Measurements from ENCODE around the gene TSGA10. TPM values are rescaled to one million over a fixed set of nuclear protein-coding genes. Genes with fewer than 3 reads are reported as not detected.

The TSGA10 gene
- polyA plus RNA-seq, 3 donors: 0.32 to 2.2 (median 0.79) TPM

- H3K36me3 ChIP-seq (replicated peaks in 1 of 2; ENCODE audit: control insufficient read depth in 1 of 2, insufficient read depth in 2 of 2, low read length in 2 of 2): peaks cover 3 to 18% of the 10 kb centered on the region in 2 donors
- H3K9me3 ChIP-seq (replicated peaks in 1 of 2; ENCODE audit: control insufficient read depth in 1 of 2, insufficient read depth in 1 of 2, low read length in 2 of 2): no peaks in the 10 kb centered on the region
- no peak overlapping the region for H3K4me3 ChIP-seq (replicated peaks in 1 of 3; ENCODE audit: low read depth in 2 of 3, low read length in 3 of 3)
- H3K4me1 Mint-ChIP-seq: peaks cover 9% of the 10 kb centered on the region
- H3K36me3 Mint-ChIP-seq: peaks cover 14 to 17% of the 10 kb centered on the region in 2 donors
- peak overlapping the region in 1 of 7 donors; percentile 1 for H3K27ac Mint-ChIP-seq
- no peak overlapping the region for H3K4me3 Mint-ChIP-seq
- H3K4me1 ChIP-seq (ENCODE audit: control insufficient read depth in 1 of 2, insufficient read depth in 2 of 2, low read length in 2 of 2): peaks cover 7 to 9% of the 10 kb centered on the region in 2 donors
- H2AFZ ChIP-seq (ENCODE audit: insufficient read depth, low read depth, low read length, poor library complexity, severe bottlenecking): no peak overlapping the region
- H3K9ac ChIP-seq (ENCODE audit: insufficient read depth, low read length, poor library complexity, severe bottlenecking): no peak overlapping the region
- intact Hi-C loops (cut with micrococcal nuclease): no loop called here
- H3K27me3 ChIP-seq (ENCODE audit: control insufficient read depth in 2 of 2, insufficient read depth in 2 of 2, low read length in 2 of 2): no peaks in the 10 kb centered on the region
- H3K27me3 Mint-ChIP-seq (ENCODE audit: low read depth in 3 of 3): peaks cover 0 to 2% (median 0%) of the 10 kb centered on the region in 3 donors
- H3K9me3 Mint-ChIP-seq: peaks cover 19 to 31% (median 22%) of the 10 kb centered on the region in 7 donors
- no peak overlapping the region for H3K4me2 ChIP-seq (replicated peaks; ENCODE audit: extremely low read depth, low read length, poor library complexity, severe bottlenecking)
- WGBS (ENCODE audit: insufficient coverage): 10% methylated on average over 1 of the region's 2 CpGs
- TF ChIP-seq CTCF (IDR thresholded peaks at IDR 0.05): no peak
- no peak overlapping the region for H3K27ac ChIP-seq (ENCODE audit: low read depth in 1 of 2, low read length in 2 of 2)
- DNase-seq: no peak
- H4K20me1 ChIP-seq (ENCODE audit: insufficient read depth, low read length): no peaks in the 10 kb centered on the region
- no peaks in the 10 kb centered on the region for H3K79me2 ChIP-seq (ENCODE audit: insufficient read depth, low read length)
Measured at GRCh38 chr2:99127981-99128380, 26.8 kb downstream of the TSGA10 start.

- Mint-ChIP-seq H3K36me3 (no peaks in the 10 kb centered on the region), H3K27ac (no peak overlapping the region), H3K9me3 (no peaks in the 10 kb centered on the region), H3K4me3 (no peak overlapping the region), H3K4me1 (no peaks in the 10 kb centered on the region), H3K27me3 (ENCODE audit: low read depth in 3 of 3) (no peaks in the 10 kb centered on the region)
- Histone ChIP-seq H2AFZ (ENCODE audit: insufficient read depth, low read depth, low read length, poor library complexity, severe bottlenecking) (no peak overlapping the region), H3K4me2 (replicated peaks; ENCODE audit: extremely low read depth, low read length, poor library complexity, severe bottlenecking) (no peak overlapping the region), H3K9me3 (replicated peaks in 1 of 2; ENCODE audit: control insufficient read depth in 1 of 2, insufficient read depth in 1 of 2, low read length in 2 of 2) (no peaks in the 10 kb centered on the region), H3K79me2 (ENCODE audit: insufficient read depth, low read length) (no peaks in the 10 kb centered on the region), H3K36me3 (replicated peaks in 1 of 2; ENCODE audit: control insufficient read depth in 1 of 2, insufficient read depth in 2 of 2, low read length in 2 of 2) (no peaks in the 10 kb centered on the region), H3K4me1 (ENCODE audit: control insufficient read depth in 1 of 2, insufficient read depth in 2 of 2, low read length in 2 of 2) (no peaks in the 10 kb centered on the region), H3K27me3 (ENCODE audit: control insufficient read depth in 2 of 2, insufficient read depth in 2 of 2, low read length in 2 of 2) (no peaks in the 10 kb centered on the region), H4K20me1 (ENCODE audit: insufficient read depth, low read length) (no peaks in the 10 kb centered on the region), H3K27ac (ENCODE audit: low read depth in 1 of 2, low read length in 2 of 2) (no peak overlapping the region), H3K9ac (ENCODE audit: insufficient read depth, low read length, poor library complexity, severe bottlenecking) (no peak overlapping the region), H3K4me3 (replicated peaks in 1 of 3; ENCODE audit: low read depth in 2 of 3, low read length in 3 of 3) (no peak overlapping the region)
- WGBS (ENCODE audit: insufficient coverage): 100% methylated on average over 2 of the region's 4 CpGs
- DNase-seq: no peak
- intact Hi-C loops (cut with micrococcal nuclease): no loop called here
- no peak for TF ChIP-seq CTCF (IDR thresholded peaks at IDR 0.05)
Measured at GRCh38 chr2:99112617-99113016, 42.1 kb downstream of the TSGA10 start.

All from CD14-positive monocyte (primary cell).